B cell (primary cell): ENCODE results near the gene CLASP1. TPM values are rescaled to one million over a fixed set of nuclear protein-coding genes. Genes with fewer than 3 reads are reported as not detected.

Source experiments
- ATAC-seq: fragments of 200-7000 bp; cut with Tn5 transposase; one replicate; pipeline ENCODE4 v1.10.0; 2021; ENCODE audit warnings: low read depth, mild to moderate bottlenecking, moderate number of reproducible peaks, moderate library complexity
- CTCF ChIA-PET: fragments of 350-600 bp; sonication (Branson Sonifier 250); formaldehyde crosslinking; loops from one replicate; lab custom pipeline; 2021; ENCODE audit warnings: antibody characterized with exemption, inconsistent platforms; lab: Charles Lee
- POLR2A ChIA-PET: fragments of 350-600 bp; sonication (Branson Sonifier 250); formaldehyde crosslinking; loops from one replicate; lab custom pipeline; 2021; ENCODE audit warnings: antibody characterized with exemption; lab: Charles Lee
- DNase-seq: peaks from one replicate; pipeline ENCODE4 v3.0.0; 2013
- H2AFZ ChIP-seq: 2 replicates; pipeline ENCODE4 v1.6.1; 2012; ENCODE audit warnings: mild to moderate bottlenecking, low read depth, low read length; ENCODE audit not compliant: insufficient read depth, poor library complexity, severe bottlenecking
- H3K27ac ChIP-seq, 2 donors: 1 replicate in 1 of 2; 2 replicates in 1 of 2; pipeline ENCODE4 v1.5.1; 2012 to 2013; ENCODE audit warnings: low read length in 2 of 2, mild to moderate bottlenecking in 2 of 2, moderate library complexity in 1 of 2
- H3K27me3 ChIP-seq, 4 experiments: fragments of 200-600 bp in 1 of 4; sonication (generic) in 1 of 4; replicated peaks in 1 of 4; 1 replicate in 2 of 4; 2 replicates in 2 of 4; pipeline versions ENCODE4 v1.6.1 to v1.7.0; 2013 to 2016; ENCODE audit warnings: low read length in 3 of 4, mild to moderate bottlenecking in 2 of 4, mixed read lengths in 1 of 4, moderate library complexity in 1 of 4; ENCODE audit not compliant: insufficient read depth in 4 of 4, control insufficient read depth in 3 of 4; ENCODE audit errors: control extremely low read depth in 1 of 4
- H3K36me3 ChIP-seq, 2 experiments: replicated peaks in 1 of 2; 1 replicate in 1 of 2; 2 replicates in 1 of 2; pipeline versions ENCODE4 v1.6.1 to v1.7.1; 2013; ENCODE audit warnings: low read length in 1 of 2; ENCODE audit not compliant: insufficient read depth in 2 of 2, control insufficient read depth in 1 of 2; ENCODE audit errors: control extremely low read depth in 1 of 2, extremely low read depth in 1 of 2
- H3K4me1 ChIP-seq, 2 donors: fragments of 200-600 bp in 1 of 2; sonication (generic) in 1 of 2; 1 replicate in 1 of 2; 2 replicates in 1 of 2; pipeline versions ENCODE4 v1.5.1 to v1.6.1; 2013 to 2017; ENCODE audit warnings: low read length in 2 of 2; ENCODE audit not compliant: control insufficient read depth in 2 of 2, insufficient read depth in 2 of 2
- H3K4me2 ChIP-seq: replicated peaks from 2 replicates; pipeline ENCODE3; 2012; ENCODE audit warnings: mild to moderate bottlenecking, low read depth, low read length; ENCODE audit not compliant: poor library complexity, severe bottlenecking
- H3K4me3 ChIP-seq, 5 experiments: fragments of 200-600 bp in 1 of 5; sonication (generic) in 1 of 5; 1 replicate in 3 of 5; 2 replicates in 2 of 5; pipeline versions ENCODE4 v1.5.1 to v1.7.0; 2011 to 2016; ENCODE audit warnings: low read length in 4 of 5, mild to moderate bottlenecking in 4 of 5, low read depth in 2 of 5, control low read depth in 1 of 5, moderate library complexity in 1 of 5; ENCODE audit not compliant: insufficient read depth in 1 of 5; ENCODE audit errors: control extremely low read depth in 1 of 5, extremely low read depth in 1 of 5
- H3K79me2 ChIP-seq: fragments of 200-600 bp; sonication (generic); one replicate; pipeline ENCODE4 v1.6.0; 2016; ENCODE audit warnings: low read length; ENCODE audit not compliant: control insufficient read depth, insufficient read depth
- H3K9ac ChIP-seq: fragments of 200-600 bp; sonication (generic); 2 replicates; pipeline ENCODE4 v1.6.1; 2017; ENCODE audit warnings: mild to moderate bottlenecking, low read length, moderate library complexity
- H3K9me3 ChIP-seq, 3 donors: one replicate each; pipeline versions ENCODE4 v1.6.1 to v1.7.1; 2013; ENCODE audit warnings: low read length in 2 of 3; ENCODE audit not compliant: control insufficient read depth in 2 of 3, insufficient read depth in 1 of 3; ENCODE audit errors: control extremely low read depth in 1 of 3
- H4K20me1 ChIP-seq: 2 replicates; pipeline ENCODE4 v1.6.0; 2012; ENCODE audit warnings: mild to moderate bottlenecking, low read length; ENCODE audit not compliant: insufficient read depth, control insufficient read depth, poor library complexity, severe bottlenecking
- H3K27ac Mint-ChIP-seq: one replicate; pipeline ENCODE4 v1.8.0; 2021; ENCODE audit warnings: mixed read lengths
- H3K27me3 Mint-ChIP-seq: one replicate; pipeline ENCODE4 v1.8.0; 2021; ENCODE audit warnings: mixed read lengths
- H3K4me1 Mint-ChIP-seq: one replicate; pipeline ENCODE4 v1.8.0; 2021; ENCODE audit warnings: mixed read lengths
- H3K4me3 Mint-ChIP-seq: one replicate; pipeline ENCODE4 v1.8.0; 2021; ENCODE audit warnings: mixed read lengths
- H3K9me3 Mint-ChIP-seq: one replicate; pipeline ENCODE4 v1.8.0; 2022; ENCODE audit warnings: mixed read lengths; ENCODE audit not compliant: insufficient read depth
- CTCF ChIP-seq: fragments of 200-600 bp; IDR thresholded peaks from one replicate; pipeline ENCODE4 v1.8.0; 2022; ENCODE audit warnings: antibody characterized with exemption, mild to moderate bottlenecking
- EZH2 ChIP-seq: IDR thresholded peaks from 2 replicates; pipeline ENCODE4 v1.6.1; 2012; ENCODE audit warnings: borderline replicate concordance, low read depth, mild to moderate bottlenecking, moderate library complexity, low read length; ENCODE audit not compliant: insufficient read depth, poor library complexity, severe bottlenecking
- WGBS: methylation state at CpG from one replicate; pipeline ENCODE4 v1.1.5; 2013; ENCODE audit warnings: missing lambda C conversion rate; ENCODE audit not compliant: insufficient coverage; 5-methylcytosine and 5-hydroxymethylcytosine counted together
- intact Hi-C: fragments of 100-400 bp; cut with micrococcal nuclease; formaldehyde crosslinking; loops from one replicate; pipeline ENCODE4 v1.10.0; 2022
- polyA plus RNA-seq: library from polyadenylated mRNA; depleted of rRNA; stranded (reverse); fragments of >200 nt; gene quantifications from 2 replicates; pipeline ENCODE4 v1.2.3, GENCODE V29; 2012
- total RNA-seq, 2 donors: library from RNA; stranded (reverse); fragments of 120-200 nt in 1 of 2; gene quantifications; 1 replicate in 1 of 2; 2 replicates in 1 of 2; pipeline versions ENCODE4 v1.2.3 to v1.2.4, GENCODE V29; 2013 to 2022

The CLASP1 gene
- total and polyA plus RNA-seq, 2 donors (not counting 1 experiment from before 2014, with no cell fraction given), result 8.7 to 88.0 TPM

- no peak overlapping the region for H3K4me3 Mint-ChIP-seq
- H3K9ac ChIP-seq, result no peak overlapping the region
- DNase-seq (no peak), ATAC-seq (no peak)
- H3K4me1 ChIP-seq, result no peaks in the 10 kb centered on the region
- H3K36me3 ChIP-seq, result peaks cover 15 to 66% of the 10 kb centered on the region in 2 experiments
- TF ChIP-seq CTCF, result no peak
- CTCF ChIA-PET, result interaction anchor here (0.8 kb wide), 1 partner anchor 18 kb away, joined by 4 read pairs; no protein-coding TSS in a partner anchor
- H2AFZ ChIP-seq, result no peak overlapping the region
- no peak overlapping the region for H3K27ac Mint-ChIP-seq
- H4K20me1 ChIP-seq, result no peaks in the 10 kb centered on the region
- no peak overlapping the region for H3K27ac ChIP-seq
- no peaks in the 10 kb centered on the region for H3K27me3 ChIP-seq
- H3K79me2 ChIP-seq, result no peaks in the 10 kb centered on the region
- H3K9me3 ChIP-seq, result no peaks in the 10 kb centered on the region
- WGBS, result 100% methylated on average over 5 of the region's 5 CpGs
- H3K4me2 ChIP-seq, result no peak overlapping the region
- POLR2A ChIA-PET, result no interaction called here
- no peaks in the 10 kb centered on the region for H3K4me1 Mint-ChIP-seq
- H3K4me3 ChIP-seq, result no peak overlapping the region
- H3K27me3 Mint-ChIP-seq, result no peaks in the 10 kb centered on the region
- H3K9me3 Mint-ChIP-seq, result no peaks in the 10 kb centered on the region
- intact Hi-C loops, result loop anchor here (10.0 kb wide), 1 partner anchor 345 kb away; no protein-coding TSS in a partner anchor
Observed at GRCh38 chr2:121400201-121400600, 249.1 kb downstream of the CLASP1 start.

GRCh38 chr2:121398853-121399252 lies 250.4 kb downstream of the CLASP1 start:
- H3K9ac ChIP-seq, result no peak overlapping the region
- TF ChIP-seq EZH2 (no peak), CTCF (no peak)
- ChIA-PET CTCF (interaction anchor here (1.4 kb wide), 1 partner anchor 320 kb away, joined by 3 read pairs; no protein-coding TSS in a partner anchor), POLR2A (no interaction called here)
- no peak overlapping the region for H2AFZ ChIP-seq
- intact Hi-C loops, result no loop called here
- H3K27me3 ChIP-seq, result no peaks in the 10 kb centered on the region
- H3K4me2 ChIP-seq, result no peak overlapping the region
- H3K27ac ChIP-seq, result no peak overlapping the region
- H3K4me3 Mint-ChIP-seq, result no peak overlapping the region
- H3K27me3 Mint-ChIP-seq, result no peaks in the 10 kb centered on the region
- DNase-seq (no peak), ATAC-seq (no peak)
- H3K36me3 ChIP-seq, result peaks cover 13 to 66% of the 10 kb centered on the region in 2 experiments
- H3K27ac Mint-ChIP-seq, result no peak overlapping the region
- H3K79me2 ChIP-seq, result no peaks in the 10 kb centered on the region
- WGBS, result no CpG with 5 or more reads among the region's 3 CpGs
- H3K9me3 Mint-ChIP-seq, result no peaks in the 10 kb centered on the region
- H3K9me3 ChIP-seq, result no peaks in the 10 kb centered on the region
- H3K4me1 Mint-ChIP-seq, result no peaks in the 10 kb centered on the region
- no peaks in the 10 kb centered on the region for H3K4me1 ChIP-seq
- no peak overlapping the region for H3K4me3 ChIP-seq
- H4K20me1 ChIP-seq, result no peaks in the 10 kb centered on the region
